Activated naive CD8-positive, alpha-beta T cell treated with anti-CD3 and anti-CD28 coated beads for 36 hours (primary cell): ENCODE results near the gene CYB561A3. TPM values are rescaled to one million over a fixed set of nuclear protein-coding genes. Genes with fewer than 3 reads are reported as not detected.

Source experiments
- DNase-seq: peaks from one replicate; pipeline ENCODE4 v3.0.0; 2021
- H3K27ac Mint-ChIP-seq: one replicate; pipeline ENCODE4 v1.8.0; 2022; ENCODE audit warnings: mild to moderate bottlenecking, moderate library complexity, mixed read lengths
- H3K27me3 Mint-ChIP-seq: one replicate; pipeline ENCODE4 v1.8.0; 2022; ENCODE audit warnings: mild to moderate bottlenecking, mixed read lengths
- H3K36me3 Mint-ChIP-seq: one replicate; pipeline ENCODE4 v1.8.0; 2021; ENCODE audit warnings: mild to moderate bottlenecking, mixed read lengths
- H3K4me1 Mint-ChIP-seq: one replicate; pipeline ENCODE4 v1.8.0; 2021; ENCODE audit warnings: mixed read lengths
- H3K4me3 Mint-ChIP-seq: one replicate; pipeline ENCODE4 v1.8.0; 2022; ENCODE audit warnings: mild to moderate bottlenecking, moderate library complexity, mixed read lengths
- H3K9me3 Mint-ChIP-seq: one replicate; pipeline ENCODE4 v1.8.0; 2022; ENCODE audit warnings: mixed read lengths
- total RNA-seq, 2 experiments: library from RNA; stranded (reverse); gene quantifications; one replicate each; pipeline ENCODE4 v1.2.3, GENCODE V29; 2021

CYB561A3 gene
- total RNA-seq, 2 experiments from 2014 or later, result 41.1 to 41.6 TPM

- Mint-ChIP-seq H3K27ac (peak overlapping the region; percentile 30), H3K9me3 (no peaks in the 10 kb centered on the region), H3K4me1 (peaks cover 17% of the 10 kb centered on the region), H3K36me3 (peaks cover 16% of the 10 kb centered on the region), H3K4me3 (no peak overlapping the region), H3K27me3 (no peaks in the 10 kb centered on the region)
- no peak for DNase-seq
Observed at GRCh38 chr11:61357233-61357893, 4.3 kb downstream of the CYB561A3 start.

- peaks cover 17% of the 10 kb centered on the region for H3K4me1 Mint-ChIP-seq
- peaks cover 13% of the 10 kb centered on the region for H3K36me3 Mint-ChIP-seq
- no peak overlapping the region for H3K4me3 Mint-ChIP-seq
- H3K27me3 Mint-ChIP-seq, result no peaks in the 10 kb centered on the region
- no peak for DNase-seq
- H3K27ac Mint-ChIP-seq, result peak overlapping the region; percentile 30
- no peaks in the 10 kb centered on the region for H3K9me3 Mint-ChIP-seq
Observed at GRCh38 chr11:61356706-61357105, 5.0 kb downstream of the CYB561A3 start.

GRCh38 chr11:61354208-61354607 is 7.5 kb downstream of the CYB561A3 start:
- Mint-ChIP-seq H3K9me3 (no peaks in the 10 kb centered on the region), H3K27me3 (no peaks in the 10 kb centered on the region), H3K27ac (peak overlapping the region; percentile 54), H3K4me1 (peaks cover 6% of the 10 kb centered on the region), H3K36me3 (peaks cover 13% of the 10 kb centered on the region), H3K4me3 (no peak overlapping the region)
- no peak for DNase-seq

GRCh38 chr11:61353131-61354067 is 8.3 kb downstream of the CYB561A3 start:
- Mint-ChIP-seq H3K36me3 (peaks cover 13% of the 10 kb centered on the region), H3K27me3 (no peaks in the 10 kb centered on the region), H3K27ac (no peak overlapping the region), H3K9me3 (no peaks in the 10 kb centered on the region), H3K4me3 (no peak overlapping the region), H3K4me1 (peaks cover 6% of the 10 kb centered on the region)
- DNase-seq, result no peak

- DNase-seq, result no peak
- no peaks in the 10 kb centered on the region for H3K4me1 Mint-ChIP-seq
- H3K4me3 Mint-ChIP-seq, result no peak overlapping the region
- H3K9me3 Mint-ChIP-seq, result no peaks in the 10 kb centered on the region
- no peaks in the 10 kb centered on the region for H3K27me3 Mint-ChIP-seq
- H3K36me3 Mint-ChIP-seq, result peaks cover 13% of the 10 kb centered on the region
- no peak overlapping the region for H3K27ac Mint-ChIP-seq
Observed at GRCh38 chr11:61352038-61352437, 9.6 kb downstream of the CYB561A3 start.

GRCh38 chr11:61350803-61351202 is 10.9 kb downstream of the CYB561A3 start:
- no peaks in the 10 kb centered on the region for H3K27me3 Mint-ChIP-seq
- peaks cover 2% of the 10 kb centered on the region for H3K4me1 Mint-ChIP-seq
- H3K4me3 Mint-ChIP-seq, result no peak overlapping the region
- H3K9me3 Mint-ChIP-seq, result no peaks in the 10 kb centered on the region
- H3K36me3 Mint-ChIP-seq, result peaks cover 13% of the 10 kb centered on the region
- DNase-seq, result no peak
- no peak overlapping the region for H3K27ac Mint-ChIP-seq

GRCh38 chr11:61350336-61350735 is 11.3 kb downstream of the CYB561A3 start:
- Mint-ChIP-seq H3K9me3 (no peaks in the 10 kb centered on the region), H3K36me3 (peaks cover 13% of the 10 kb centered on the region), H3K27ac (no peak overlapping the region), H3K27me3 (no peaks in the 10 kb centered on the region), H3K4me1 (peaks cover 2% of the 10 kb centered on the region), H3K4me3 (no peak overlapping the region)
- no peak for DNase-seq

GRCh38 chr11:61349916-61350315 is 11.8 kb downstream of the CYB561A3 start:
- Mint-ChIP-seq H3K36me3 (peaks cover 10% of the 10 kb centered on the region), H3K4me1 (peaks cover 2% of the 10 kb centered on the region), H3K27me3 (no peaks in the 10 kb centered on the region), H3K9me3 (no peaks in the 10 kb centered on the region), H3K27ac (no peak overlapping the region), H3K4me3 (no peak overlapping the region)
- DNase-seq, result no peak

- Mint-ChIP-seq H3K27me3 (no peaks in the 10 kb centered on the region), H3K36me3 (peaks cover 10% of the 10 kb centered on the region), H3K4me1 (peaks cover 2% of the 10 kb centered on the region), H3K9me3 (no peaks in the 10 kb centered on the region), H3K4me3 (no peak overlapping the region), H3K27ac (no peak overlapping the region)
- DNase-seq, result no peak
Observed at GRCh38 chr11:61349189-61349751, 12.4 kb downstream of the CYB561A3 start.

GRCh38 chr11:61347916-61348461 is 13.7 kb downstream of the CYB561A3 start:
- Mint-ChIP-seq H3K9me3 (no peaks in the 10 kb centered on the region), H3K36me3 (peaks cover 3% of the 10 kb centered on the region), H3K27ac (no peak overlapping the region), H3K27me3 (no peaks in the 10 kb centered on the region), H3K4me3 (no peak overlapping the region), H3K4me1 (peaks cover 2% of the 10 kb centered on the region)
- DNase-seq, result no peak

GRCh38 chr11:61345954-61346843 is 15.5 kb downstream of the CYB561A3 start:
- Mint-ChIP-seq H3K27me3 (no peaks in the 10 kb centered on the region), H3K9me3 (no peaks in the 10 kb centered on the region), H3K4me1 (peaks cover 2% of the 10 kb centered on the region), H3K4me3 (no peak overlapping the region), H3K27ac (no peak overlapping the region), H3K36me3 (no peaks in the 10 kb centered on the region)
- no peak for DNase-seq

GRCh38 chr11:61345170-61345610 is 16.5 kb downstream of the CYB561A3 start:
- no peak overlapping the region for H3K4me3 Mint-ChIP-seq
- peaks cover 2% of the 10 kb centered on the region for H3K4me1 Mint-ChIP-seq
- H3K36me3 Mint-ChIP-seq, result peaks cover 4% of the 10 kb centered on the region
- DNase-seq, result no peak
- no peaks in the 10 kb centered on the region for H3K27me3 Mint-ChIP-seq
- H3K9me3 Mint-ChIP-seq, result no peaks in the 10 kb centered on the region
- H3K27ac Mint-ChIP-seq, result no peak overlapping the region

- peaks cover 2% of the 10 kb centered on the region for H3K4me1 Mint-ChIP-seq
- no peaks in the 10 kb centered on the region for H3K9me3 Mint-ChIP-seq
- H3K27me3 Mint-ChIP-seq, result no peaks in the 10 kb centered on the region
- no peak for DNase-seq
- no peak overlapping the region for H3K4me3 Mint-ChIP-seq
- no peak overlapping the region for H3K27ac Mint-ChIP-seq
- H3K36me3 Mint-ChIP-seq, result peaks cover 6% of the 10 kb centered on the region
Observed at GRCh38 chr11:61343792-61344745, 17.6 kb downstream of the CYB561A3 start.
